ENCODE results near the gene MYBPC2.

DNA sequence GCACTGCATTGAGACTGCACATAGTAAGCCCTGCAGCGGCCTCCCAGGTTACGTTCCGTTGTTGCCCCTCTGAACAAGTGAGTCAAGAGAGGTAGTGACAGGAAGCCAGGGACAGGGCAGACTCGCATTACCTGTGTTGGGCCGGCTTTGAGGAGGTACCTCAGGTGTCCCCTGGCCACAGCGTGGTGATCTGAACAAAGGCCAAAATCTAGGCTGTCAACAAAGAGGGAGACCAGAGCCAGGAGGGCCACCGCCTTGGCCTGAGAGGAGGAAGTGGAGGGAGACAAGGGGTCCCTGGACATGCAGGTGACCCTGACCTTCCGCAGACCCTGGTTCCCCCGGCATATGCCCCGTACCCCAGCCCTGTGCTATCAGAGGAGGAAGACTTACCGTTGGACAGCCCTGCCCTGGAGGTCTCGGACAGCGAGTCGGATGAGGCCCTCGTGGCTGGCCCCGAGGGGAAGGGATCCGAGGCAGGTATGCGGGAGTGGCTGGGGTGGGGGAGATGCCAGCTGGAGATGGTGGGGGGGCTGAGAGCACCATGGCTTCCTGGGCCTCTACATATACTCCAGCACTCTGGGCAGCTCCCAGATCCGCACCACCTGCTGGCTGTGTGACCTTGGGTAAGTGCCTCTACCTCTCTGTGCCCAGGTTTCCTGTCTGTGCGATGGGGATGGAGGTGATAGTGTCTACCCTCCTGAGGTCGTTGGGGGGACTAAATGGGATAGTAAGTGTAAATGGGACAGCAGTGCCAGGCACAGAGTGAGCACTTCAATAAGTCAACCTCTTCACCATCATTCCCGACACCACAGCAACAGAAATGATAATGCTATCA lies 9.2 kb upstream of the MYBPC2 start:
- TF ChIP-seq CTCF (IDR thresholded peaks at IDR 0.05) (no peak), ZFX (IDR thresholded peaks at IDR 0.05; ENCODE audit: borderline replicate concordance) (no peak)

Measured in 22Rv1 (cell line).